GM18499 (cell line): ENCODE results near the gene DGKI.

Source experiments
- ATAC-seq: cut with Tn5 transposase; IDR thresholded peaks from one replicate; pipeline ENCODE4 v1.9.1; 2021; ENCODE audit warnings: moderate number of reproducible peaks; ENCODE audit not compliant: insufficient read depth, unreplicated experiment

DGKI gene

GRCh38 chr7:137628216-137628615 is 218.6 kb downstream of the DGKI start:
- no peak for ATAC-seq

DNA sequence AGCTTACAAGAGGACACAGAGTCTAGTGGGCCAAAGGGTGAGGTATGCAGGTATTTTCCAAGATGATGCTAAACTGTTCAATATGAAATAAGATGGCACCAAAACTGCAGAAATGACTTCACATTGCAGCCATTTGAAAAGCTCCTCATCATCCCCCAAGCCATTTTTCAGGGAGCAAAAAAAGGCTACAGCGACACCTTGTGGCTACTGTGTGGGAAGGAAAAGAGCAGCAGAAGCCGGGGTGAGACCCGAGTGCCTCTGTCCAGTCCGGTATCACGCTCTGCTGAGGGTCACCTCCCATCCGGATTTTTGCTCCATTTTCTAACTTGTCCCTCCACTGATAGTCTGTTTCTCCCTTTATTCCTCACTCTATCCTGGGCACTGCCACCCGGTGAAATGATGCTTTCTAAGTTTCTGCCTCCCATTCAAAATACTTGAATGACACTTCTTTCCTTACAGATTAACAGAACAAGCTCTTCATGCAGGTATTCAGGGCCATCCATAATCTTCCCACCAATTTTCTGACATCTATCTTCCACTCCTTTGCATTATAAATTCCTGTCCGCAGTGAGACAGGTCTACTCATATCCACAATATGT is 220.2 kb downstream of the DGKI start:
- ATAC-seq = peak; percentile 61

- no peak for ATAC-seq
These were observed 221.6 kb downstream of the DGKI start for GRCh38 chr7:137625197-137625596.

- ATAC-seq = no peak
These were observed 227.6 kb downstream of the DGKI start for GRCh38 chr7:137619181-137619580.

DNA sequence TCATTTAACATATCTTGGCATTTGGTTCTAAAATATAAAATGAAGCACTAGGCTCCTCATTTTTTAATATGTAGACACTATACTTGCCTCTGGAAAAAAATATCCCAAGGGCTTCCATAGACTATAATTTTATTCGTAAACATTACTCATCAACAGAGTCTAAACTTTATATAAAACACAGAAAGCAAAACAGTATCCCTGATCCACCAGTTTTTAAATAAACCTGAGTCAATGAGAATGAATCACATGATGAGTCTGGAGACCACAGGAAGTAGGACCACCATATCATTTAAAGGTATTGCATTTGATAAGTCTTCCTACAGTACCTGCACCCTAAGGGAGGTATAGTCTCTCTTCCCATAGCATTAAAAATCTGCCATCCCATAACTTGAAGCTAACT is 228.0 kb downstream of the DGKI start:
- ATAC-seq = no peak

- ATAC-seq = no peak
These were observed 233.7 kb downstream of the DGKI start for GRCh38 chr7:137613006-137613525.

GRCh38 chr7:137611606-137612005 is 235.2 kb downstream of the DGKI start:
- no peak for ATAC-seq

GRCh38 chr7:137609500-137609899 is 237.3 kb downstream of the DGKI start:
- no peak for ATAC-seq

DNA sequence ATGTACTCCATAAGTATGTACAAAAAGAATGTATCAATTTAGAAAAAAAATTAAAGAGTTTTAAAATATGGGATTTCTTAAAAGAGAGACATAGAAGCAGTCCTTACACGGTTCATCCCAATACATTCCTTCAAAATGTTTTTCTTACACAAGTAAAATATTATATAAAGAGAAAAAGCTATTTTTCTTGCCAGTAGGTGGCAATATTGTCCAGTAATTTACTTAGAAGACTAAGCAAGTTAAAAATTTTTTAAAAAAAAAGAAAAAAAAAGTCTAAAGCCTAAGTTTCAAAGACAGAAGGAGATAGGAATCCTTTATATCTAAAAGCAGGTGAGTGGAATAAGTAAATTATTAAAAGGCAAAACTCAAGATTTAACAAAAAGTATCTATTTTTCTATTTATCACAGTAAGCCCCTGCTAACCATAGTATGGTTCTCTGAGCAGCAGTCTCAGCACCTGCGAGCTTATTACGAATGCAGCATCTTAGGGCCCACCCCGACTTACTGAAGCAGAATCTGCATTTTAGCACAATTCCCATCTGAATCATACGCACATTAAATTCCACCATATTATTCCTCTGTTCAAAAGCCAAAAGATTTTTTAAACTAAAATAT is 240.6 kb downstream of the DGKI start:
- no peak for ATAC-seq

DNA sequence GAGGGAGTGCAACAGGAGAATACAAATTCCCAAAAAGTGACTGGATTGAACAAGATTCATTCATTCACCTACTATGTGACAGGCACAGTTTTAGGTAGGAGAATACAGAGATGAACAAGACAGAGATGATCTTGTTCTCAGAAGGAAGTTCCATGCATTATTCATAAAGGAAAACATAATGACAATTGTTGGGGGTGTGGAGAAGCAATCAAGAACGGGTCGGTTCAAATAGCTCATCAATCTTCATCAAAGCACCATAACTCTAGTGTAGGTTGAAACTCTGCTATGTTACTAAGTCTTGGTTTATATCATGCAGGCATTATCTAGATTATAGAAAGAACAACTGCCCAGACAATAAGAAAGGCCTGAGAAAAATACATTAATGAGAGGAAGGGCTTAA is 243.7 kb downstream of the DGKI start:
- ATAC-seq = no peak

DNA sequence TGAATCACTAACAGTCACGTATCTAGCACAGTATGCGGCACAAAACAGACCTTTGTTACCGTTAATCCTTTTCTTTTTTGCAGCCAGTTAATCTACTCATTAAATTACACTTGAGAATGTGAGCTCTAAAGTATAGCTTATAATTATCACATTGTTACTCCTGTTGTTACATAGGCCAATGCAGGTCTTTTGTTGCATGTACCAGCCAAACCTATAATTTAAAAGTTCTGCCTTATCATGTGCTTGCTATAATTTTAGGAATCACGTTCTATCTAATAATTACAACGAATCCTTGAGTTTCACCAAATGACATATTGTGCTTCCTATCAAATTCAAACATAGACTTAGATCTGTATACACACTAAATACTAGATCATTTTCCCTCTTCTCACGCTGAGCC is 245.1 kb downstream of the DGKI start:
- no peak for ATAC-seq

GRCh38 chr7:137597856-137598255 is 248.9 kb downstream of the DGKI start:
- no peak for ATAC-seq

DNA sequence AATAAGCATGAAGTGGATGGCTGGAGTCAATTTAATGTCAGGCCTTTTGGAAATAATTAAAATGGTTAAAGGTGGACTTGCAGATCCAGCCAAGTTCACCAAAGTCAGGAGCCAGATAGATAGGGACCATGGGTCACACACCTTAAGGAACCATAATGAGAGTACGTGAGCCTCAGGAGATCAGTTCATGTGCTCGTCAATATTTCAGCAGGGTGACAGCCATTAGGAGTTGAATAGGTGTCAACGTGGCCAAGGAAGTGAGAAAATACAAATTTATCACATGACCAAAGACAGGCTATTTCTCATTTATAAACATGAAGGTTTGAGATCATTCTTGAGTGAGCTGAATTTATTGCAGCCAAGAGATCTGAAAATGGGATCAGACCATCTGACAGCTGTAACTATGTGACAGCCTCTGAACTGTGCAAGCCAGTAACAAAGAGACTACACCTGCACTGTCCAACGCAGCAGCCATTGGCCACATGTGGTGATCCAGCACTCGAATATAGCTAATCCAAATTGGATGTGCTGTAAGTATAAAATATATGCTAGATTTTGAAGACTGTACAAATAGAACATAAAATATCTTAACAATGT is 253.6 kb downstream of the DGKI start:
- ATAC-seq = no peak

DNA sequence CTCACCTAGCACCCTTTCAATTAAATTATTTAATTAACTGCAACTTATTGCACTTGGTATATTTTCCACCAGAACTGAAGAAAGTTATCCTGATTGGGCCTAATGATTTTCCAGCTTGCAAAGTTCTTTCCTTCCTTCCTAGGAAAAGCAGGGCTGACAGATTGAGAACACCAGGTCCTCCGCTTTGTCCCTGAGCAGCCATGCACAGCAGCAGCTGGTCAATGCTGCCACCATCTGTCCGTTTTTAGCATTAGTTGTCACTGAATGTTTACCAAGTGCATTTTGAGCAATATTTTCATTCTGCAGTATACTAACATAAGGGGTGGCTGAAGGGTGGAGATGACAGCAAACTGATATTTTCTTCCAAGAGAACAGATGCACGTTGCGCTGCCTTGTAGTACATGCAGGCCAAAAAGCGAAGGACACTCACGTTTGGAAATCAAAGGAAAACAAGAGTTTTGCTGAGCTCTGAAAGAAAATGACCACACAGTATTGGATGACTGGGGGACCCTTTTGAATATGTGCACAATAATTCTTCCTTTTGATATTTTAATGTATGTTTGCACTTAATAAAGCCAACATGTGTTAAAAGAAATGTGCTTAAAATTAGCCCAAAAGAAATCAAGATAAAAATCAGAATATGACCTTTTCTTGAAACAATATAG is 254.4 kb downstream of the DGKI start:
- ATAC-seq = no peak

GRCh38 chr7:137591421-137591837 is 255.3 kb downstream of the DGKI start:
- ATAC-seq = no peak

GRCh38 chr7:137590756-137591305 is 255.9 kb downstream of the DGKI start:
- ATAC-seq = no peak

DNA sequence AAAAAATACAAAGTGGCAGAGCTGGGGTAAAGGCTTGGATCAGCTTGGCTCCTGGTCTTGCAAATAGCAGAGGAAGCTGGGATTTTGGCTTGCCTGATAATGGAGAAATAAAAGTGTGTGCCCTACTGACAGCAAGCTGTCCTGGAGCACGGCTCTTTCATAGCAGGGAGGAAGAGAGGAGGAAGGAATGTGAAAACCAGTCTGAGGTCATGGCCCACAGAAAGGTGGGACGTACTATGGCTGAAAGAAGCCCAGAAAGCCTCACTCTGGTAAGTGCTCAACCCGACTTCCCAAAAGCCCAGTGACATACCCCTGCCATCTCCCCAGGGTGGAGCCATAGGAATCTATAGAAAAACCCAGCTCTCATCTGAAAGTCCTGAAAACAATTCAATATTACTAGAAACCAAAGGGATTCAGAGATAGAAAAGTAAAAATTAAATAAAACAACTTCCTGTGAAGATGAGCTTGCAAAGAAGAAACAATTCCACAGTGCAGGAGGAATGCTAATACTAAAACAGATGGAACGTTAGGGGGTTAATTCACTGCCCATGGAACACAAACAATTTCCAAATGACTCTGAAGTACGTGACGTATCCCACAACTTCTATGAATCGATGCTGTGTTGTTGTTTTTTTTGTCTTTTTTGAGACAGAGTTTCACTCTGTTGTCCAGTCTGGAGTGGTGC is 256.6 kb downstream of the DGKI start:
- ATAC-seq = no peak

- ATAC-seq = no peak
These were observed 259.4 kb downstream of the DGKI start for GRCh38 chr7:137587326-137587725.

- ATAC-seq = no peak
These were observed 261.2 kb downstream of the DGKI start for GRCh38 chr7:137585591-137585990.

DNA sequence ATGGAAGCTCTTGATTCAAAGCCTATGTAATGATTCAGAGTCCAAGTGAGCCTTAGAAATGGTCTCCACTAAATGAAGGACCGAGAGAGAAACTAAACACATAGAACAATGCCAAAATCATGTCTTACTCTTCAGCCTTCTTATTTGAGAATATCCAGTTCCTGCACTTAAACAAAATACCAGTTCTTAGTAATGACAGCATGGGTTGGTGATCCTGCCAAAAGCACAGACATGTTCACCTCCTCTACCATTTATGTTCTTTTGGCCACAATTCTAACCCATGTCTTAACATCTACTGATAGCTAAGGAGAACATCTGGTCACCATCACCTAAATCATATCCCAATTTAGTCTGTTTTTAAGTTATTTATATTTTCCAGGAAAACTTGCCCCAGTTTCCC is 263.6 kb downstream of the DGKI start:
- ATAC-seq = no peak
